Iris pigment epithelial cell (primary cell): ENCODE data around the gene TREML1.

Experiments
- DNase-seq: peaks from one replicate; pipeline ENCODE4 v3.0.0-alpha.2; 2011; ENCODE audit warnings: low read depth

Gene TREML1

DNA sequence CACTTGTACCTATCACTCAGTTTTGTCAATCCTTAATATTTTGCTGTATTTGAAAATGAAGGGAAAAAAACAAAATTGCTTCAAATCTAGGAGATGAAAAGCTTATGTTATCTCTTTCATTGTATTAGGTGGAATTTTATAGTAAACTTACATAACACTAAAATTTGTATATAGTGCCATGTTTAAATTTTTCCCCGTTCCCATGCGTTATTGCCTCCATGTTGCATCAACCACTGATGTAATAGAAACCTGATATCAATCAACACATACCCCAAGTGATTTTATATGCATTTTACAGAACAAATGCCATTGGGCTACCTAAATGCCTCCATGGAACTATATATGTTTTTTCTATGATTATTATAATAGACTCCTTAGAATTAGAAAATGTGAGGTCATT lies 23.5 kb upstream of the TREML1 start:
- no peak for DNase-seq

DNA sequence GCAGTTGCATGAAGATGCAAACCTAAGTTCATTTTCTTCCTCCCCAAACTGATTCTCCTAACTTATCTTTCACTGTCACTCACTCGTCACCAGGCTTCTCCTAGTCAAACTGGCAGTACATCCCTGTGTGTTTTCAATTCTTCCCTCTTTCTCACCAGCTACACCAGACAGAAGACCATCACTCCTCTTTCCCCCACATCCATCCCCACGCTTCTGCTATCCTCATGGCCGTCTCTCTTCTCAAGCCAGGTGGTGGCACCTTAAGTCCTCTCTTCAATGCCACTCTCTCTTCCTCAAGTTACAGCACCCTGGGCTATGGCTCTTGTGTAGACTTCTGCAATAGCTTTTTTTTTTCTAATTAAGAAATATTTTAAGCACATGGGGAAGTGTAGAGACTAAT lies 23.1 kb upstream of the TREML1 start:
- no peak for DNase-seq

- no peak for DNase-seq
Observed at GRCh38 chr6:41176189-41176588, 22.0 kb upstream of the TREML1 start.

DNA sequence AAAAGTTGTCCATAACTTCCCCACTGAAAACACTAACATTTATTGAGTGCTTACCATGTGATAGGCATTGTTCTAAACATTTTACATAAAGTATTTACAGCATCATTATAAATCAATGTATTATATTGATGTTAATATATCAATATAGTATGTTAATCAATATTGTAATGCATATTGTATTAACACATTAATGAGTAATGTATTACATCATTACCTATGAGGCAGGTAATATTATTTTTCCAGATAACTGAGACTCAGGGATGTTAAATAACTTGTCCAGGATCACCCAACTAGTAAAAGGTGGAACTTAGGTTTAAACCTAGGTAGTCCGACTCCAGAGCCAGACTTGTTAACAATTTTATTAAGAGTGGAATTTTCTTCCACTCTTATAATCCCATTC lies 20.9 kb upstream of the TREML1 start:
- no peak for DNase-seq

DNA sequence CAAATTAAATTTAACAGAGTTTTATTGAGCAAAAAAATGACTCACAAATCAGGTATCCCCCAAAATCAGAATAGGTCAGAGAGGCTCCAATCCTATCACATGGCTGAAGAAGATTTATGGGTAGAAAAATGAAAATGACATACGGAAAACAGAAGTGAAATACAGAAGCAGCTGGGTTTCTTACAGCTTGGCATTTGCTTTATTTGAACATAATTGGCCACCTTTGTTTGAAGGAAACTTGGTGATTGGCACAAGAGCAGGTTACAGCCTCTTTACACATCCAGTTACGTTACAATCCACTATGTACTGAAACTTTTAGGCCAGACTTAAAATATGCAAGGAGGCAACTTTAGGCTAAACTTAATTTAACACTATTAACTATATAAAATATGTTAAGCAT lies 20.5 kb upstream of the TREML1 start:
- no peak for DNase-seq

DNA sequence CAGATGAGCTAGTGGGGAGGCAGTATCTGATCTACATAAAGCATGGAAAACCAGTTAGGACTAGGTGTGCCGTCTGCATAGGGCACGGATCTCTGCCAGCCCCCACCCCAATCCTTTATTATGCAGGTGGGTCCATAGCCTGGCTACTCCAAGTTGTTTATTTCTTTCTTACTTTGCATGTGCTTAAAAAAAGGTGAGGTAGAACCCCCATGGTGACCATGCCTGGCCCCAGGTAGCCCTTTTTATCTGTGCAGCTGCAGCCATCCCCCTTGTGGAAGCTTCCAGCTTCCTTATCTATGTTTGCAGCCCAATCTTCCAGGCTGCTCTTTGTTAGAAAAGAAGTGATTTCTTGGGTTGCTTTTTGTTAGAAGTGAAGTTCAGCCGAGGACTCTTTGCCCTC lies 17.8 kb upstream of the TREML1 start:
- no peak for DNase-seq

DNA sequence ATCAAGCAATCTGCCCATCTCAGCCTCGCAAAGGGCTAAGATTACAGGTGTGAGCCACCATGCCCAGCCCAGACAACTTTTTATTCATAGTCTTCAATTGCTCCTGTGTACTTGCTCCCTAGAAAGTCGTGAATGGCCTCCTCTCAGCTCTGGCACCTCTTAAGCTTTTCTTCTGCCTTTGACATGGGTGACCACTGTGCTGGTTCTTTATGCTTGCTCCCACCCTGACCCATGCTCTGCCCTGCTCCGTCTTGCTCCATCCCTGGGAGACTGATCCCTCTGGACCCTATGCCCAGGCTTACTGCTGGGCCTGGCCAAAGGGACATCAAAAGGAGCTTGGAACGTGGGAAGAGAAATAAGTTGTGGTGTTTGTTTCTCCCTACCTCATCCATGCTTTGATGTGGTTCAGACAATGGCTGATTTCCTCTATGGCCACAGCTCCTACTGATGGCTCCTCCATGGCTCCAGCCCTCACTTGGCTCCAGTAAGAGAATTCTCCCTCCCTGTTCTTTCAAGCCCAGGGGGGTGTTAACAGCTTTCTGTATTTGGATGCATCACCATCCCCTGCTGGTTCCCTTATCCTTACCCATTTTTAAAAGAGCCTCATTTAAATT lies 16.5 kb upstream of the TREML1 start:
- no peak for DNase-seq

- peak; percentile 30 for DNase-seq
Observed at GRCh38 chr6:41167173-41167963, 13.2 kb upstream of the TREML1 start.

GRCh38 chr6:41164551-41165120 lies 10.5 kb upstream of the TREML1 start:
- DNase-seq: no peak

DNA sequence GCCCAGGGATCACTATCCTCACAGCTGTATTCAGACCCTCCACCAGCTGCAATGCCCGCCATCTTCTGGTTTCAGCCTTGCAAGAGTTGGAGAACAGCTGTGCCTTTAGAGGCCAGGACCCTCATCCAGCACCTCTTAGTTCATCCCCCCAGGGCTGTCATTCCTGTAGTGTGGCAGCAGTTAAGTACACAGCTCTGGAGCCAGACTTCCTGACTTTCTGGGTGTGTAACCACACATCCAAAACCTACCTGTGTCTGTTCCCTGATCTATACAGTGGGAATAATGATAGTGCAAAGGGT lies 9.2 kb upstream of the TREML1 start:
- no peak for DNase-seq

- no peak for DNase-seq
Observed at GRCh38 chr6:41162687-41163418, 8.7 kb upstream of the TREML1 start, which contains the start of gene TREM2. Gene TREM2, minus strand, starts transcription at chr6:41163116. Its CDS starts 34 bp downstream, at chr6:41163082.

DNA sequence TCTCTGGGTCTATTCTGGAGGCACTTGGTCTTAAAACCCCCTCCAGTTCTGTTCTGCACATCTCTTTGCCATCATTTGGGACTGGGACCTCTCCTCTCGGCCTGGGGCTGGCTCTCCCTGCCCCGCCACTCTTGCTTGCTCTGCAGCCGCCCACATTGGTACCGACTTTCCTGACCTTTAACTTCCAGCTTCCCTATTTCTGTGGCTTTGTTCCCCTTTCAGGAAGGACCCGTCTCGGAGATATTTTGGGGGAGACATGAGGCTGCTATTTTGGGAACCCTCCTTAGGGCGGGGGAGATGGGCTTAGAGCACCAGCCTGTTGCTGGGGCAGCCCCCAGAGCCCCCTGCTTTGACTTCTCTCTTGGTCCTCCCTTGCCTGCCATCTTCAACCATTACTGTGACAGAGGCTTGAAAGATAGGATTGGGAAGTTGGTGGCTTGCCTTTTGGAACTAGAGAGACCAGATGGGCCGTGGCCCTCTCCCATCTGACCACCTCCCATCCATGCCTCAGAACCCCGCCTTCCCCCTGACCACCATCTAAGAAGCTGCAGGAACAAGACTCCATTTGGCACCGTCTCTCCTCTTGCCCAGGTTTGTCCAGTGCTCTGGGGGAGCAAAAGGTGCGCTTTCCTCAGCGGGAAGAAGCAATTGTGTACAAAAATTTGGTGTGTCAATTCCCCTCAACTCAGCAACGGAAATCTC lies 7.9 kb upstream of the TREML1 start:
- DNase-seq: no peak

DNA sequence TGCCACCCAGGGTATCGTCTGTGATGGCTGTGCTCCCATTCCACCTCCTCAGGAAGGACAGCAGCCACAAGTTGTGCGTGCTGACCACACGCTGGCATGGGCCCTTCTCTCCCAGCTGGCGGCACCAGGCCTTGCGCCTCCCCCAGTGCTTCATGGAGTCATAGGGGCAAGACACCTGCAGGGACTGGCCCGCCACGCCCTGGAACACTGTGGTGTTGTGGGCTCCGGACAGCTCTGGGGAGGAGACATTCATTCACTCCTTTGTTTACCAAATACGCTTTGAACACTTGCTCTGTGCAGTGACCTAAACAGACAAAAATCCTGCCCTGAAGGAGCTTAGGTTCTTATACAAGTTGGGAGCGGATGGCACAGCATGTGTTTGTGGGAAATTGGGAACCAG lies 7.2 kb upstream of the TREML1 start:
- DNase-seq: no peak

DNA sequence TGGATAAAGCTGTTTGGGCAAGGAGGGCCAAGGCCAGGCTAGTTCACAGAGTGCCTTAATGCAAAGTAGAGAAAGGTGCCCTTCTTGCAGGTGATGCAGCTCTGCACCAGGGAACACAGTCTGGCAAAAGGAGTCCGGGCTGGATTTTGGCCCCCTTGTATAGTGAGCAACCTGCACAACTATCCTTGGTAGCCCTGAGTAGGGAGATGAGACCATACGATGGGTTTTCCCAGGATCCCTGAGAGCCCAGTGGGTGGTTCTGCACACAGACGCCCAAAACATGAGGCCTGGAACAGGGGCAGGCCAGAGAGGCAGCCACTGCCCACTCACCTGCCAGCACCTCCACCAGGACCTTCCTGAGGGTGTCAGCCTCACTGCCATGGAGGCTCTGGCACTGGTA lies 6.8 kb upstream of the TREML1 start:
- no peak for DNase-seq

- no peak for DNase-seq
Observed at GRCh38 chr6:41159415-41160082, 5.4 kb upstream of the TREML1 start.

GRCh38 chr6:41157323-41157722 lies 3.2 kb upstream of the TREML1 start:
- no peak for DNase-seq

- no peak for DNase-seq
Observed at GRCh38 chr6:41156771-41157170, 2.6 kb upstream of the TREML1 start.

DNA sequence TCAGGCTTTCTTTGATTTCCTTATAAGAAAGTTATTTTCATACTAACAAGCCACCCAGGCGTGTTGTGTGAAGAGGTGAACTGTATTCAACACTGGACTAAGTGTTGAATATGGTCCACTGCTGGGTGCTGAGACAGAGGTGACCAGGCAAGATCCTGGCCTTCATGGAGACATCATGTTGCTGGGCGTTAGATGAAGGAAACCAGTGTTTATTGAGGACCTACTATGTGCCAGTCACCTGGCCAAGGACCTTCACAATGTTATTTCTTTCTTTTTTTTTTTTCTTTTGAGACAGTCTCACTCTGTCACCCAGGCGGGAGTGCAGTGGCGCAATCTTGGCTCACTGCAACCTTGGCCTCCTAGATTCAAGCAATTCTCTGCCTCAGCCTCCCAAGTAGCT lies 1.9 kb upstream of the TREML1 start:
- no peak for DNase-seq

DNA sequence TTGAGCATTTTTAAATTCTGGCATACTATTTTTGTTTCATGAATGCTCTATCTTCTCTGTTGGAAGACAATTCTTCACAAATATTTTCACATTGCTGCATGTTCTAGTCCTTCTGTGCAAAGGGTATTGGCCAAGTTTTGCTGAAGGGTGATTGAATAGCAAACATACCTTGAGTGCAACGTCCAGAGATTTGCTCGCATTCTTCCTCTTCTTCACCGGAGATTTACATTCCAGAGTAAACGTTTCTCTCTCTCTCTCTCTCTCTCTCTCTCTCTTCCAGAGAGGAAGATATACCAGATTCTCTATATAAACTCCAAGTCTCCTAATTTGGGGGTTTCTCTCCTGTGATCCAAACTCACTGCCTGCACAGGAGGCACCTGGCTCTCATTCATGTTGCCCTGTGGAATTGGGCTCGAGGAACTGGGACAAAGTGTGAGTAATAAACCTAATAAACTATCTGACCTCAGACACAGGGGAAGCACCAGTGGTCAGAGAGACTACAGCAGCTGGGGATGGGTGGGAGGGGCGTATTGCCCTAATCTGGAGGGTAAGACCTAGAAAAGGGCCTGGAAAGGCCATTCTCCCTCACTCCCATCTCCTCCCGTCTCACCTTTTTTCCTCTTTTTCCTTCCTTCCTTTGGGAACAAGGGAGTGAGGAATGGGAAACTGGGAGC lies 1.1 kb upstream of the TREML1 start:
- DNase-seq: peak; percentile 53

- no peak for DNase-seq
Observed at GRCh38 chr6:41153451-41153850, 696 bp downstream of the TREML1 start.

- no peak for DNase-seq
Observed at GRCh38 chr6:41150671-41151070, 3.5 kb downstream of the TREML1 start.
